Parathyroid adenoma (tissue), 2 donors: ENCODE results near the gene MEIS1.

Experiments
- H2AFZ ChIP-seq: fragments of 300-600 bp; sonication (generic); one replicate; pipeline ENCODE4 v1.7.0; 2017; ENCODE audit warnings: antibody characterized with exemption, mild to moderate bottlenecking
- H3K27ac ChIP-seq: fragments of 300-600 bp; sonication (generic); one replicate; pipeline ENCODE4 v1.7.0; 2017
- H3K27me3 ChIP-seq: fragments of 300-600 bp; sonication (generic); one replicate; pipeline ENCODE4 v1.7.0; 2017; ENCODE audit warnings: low read length; ENCODE audit not compliant: control insufficient read depth, insufficient read depth
- H3K36me3 ChIP-seq: fragments of 300-600 bp; sonication (generic); one replicate; pipeline ENCODE4 v1.7.0; 2017; ENCODE audit warnings: low read length; ENCODE audit not compliant: control insufficient read depth, insufficient read depth
- H3K4me1 ChIP-seq: fragments of 300-600 bp; sonication (generic); one replicate; pipeline ENCODE4 v1.7.0; 2017; ENCODE audit warnings: control low read depth
- H3K4me2 ChIP-seq: fragments of 300-600 bp; sonication (generic); one replicate; pipeline ENCODE4 v1.7.0; 2017; ENCODE audit warnings: low read length
- H3K4me3 ChIP-seq: fragments of 300-600 bp; sonication (generic); one replicate; pipeline ENCODE4 v1.7.0; 2017; ENCODE audit warnings: low read depth, low read length
- H3K79me2 ChIP-seq: fragments of 300-600 bp; sonication (generic); one replicate; pipeline ENCODE4 v1.7.0; 2017; ENCODE audit warnings: control low read depth
- H3K9ac ChIP-seq: fragments of 300-600 bp; sonication (generic); one replicate; pipeline ENCODE4 v1.7.0; 2017; ENCODE audit warnings: mild to moderate bottlenecking
- H3K9me3 ChIP-seq: fragments of 300-600 bp; sonication (generic); one replicate; pipeline ENCODE4 v1.7.0; 2017; ENCODE audit warnings: low read length; ENCODE audit not compliant: control insufficient read depth
- TF ChIP-seq, protein P1 (sequence below): fragments of 300-600 bp; sonication (generic); IDR thresholded peaks from one replicate; pipeline ENCODE4 v1.7.0; 2017; ENCODE audit warnings: antibody characterized with exemption, mild to moderate bottlenecking
- donor health status: primary hyperparathyroidism.

MEIS1 gene

GRCh38 chr2:66498289-66498975 lies 63.5 kb downstream of the MEIS1 start:
- Histone ChIP-seq H3K9me3 (no peaks in the 10 kb centered on the region), H3K27ac (no peak overlapping the region), H3K4me2 (no peak overlapping the region), H3K9ac (no peak overlapping the region), H3K27me3 (no peaks in the 10 kb centered on the region), H3K79me2 (no peaks in the 10 kb centered on the region), H3K36me3 (no peaks in the 10 kb centered on the region), H2AFZ (no peak overlapping the region), H3K4me1 (peaks cover 6% of the 10 kb centered on the region), H3K4me3 (no peak overlapping the region)
- TF ChIP-seq, protein P1, sequence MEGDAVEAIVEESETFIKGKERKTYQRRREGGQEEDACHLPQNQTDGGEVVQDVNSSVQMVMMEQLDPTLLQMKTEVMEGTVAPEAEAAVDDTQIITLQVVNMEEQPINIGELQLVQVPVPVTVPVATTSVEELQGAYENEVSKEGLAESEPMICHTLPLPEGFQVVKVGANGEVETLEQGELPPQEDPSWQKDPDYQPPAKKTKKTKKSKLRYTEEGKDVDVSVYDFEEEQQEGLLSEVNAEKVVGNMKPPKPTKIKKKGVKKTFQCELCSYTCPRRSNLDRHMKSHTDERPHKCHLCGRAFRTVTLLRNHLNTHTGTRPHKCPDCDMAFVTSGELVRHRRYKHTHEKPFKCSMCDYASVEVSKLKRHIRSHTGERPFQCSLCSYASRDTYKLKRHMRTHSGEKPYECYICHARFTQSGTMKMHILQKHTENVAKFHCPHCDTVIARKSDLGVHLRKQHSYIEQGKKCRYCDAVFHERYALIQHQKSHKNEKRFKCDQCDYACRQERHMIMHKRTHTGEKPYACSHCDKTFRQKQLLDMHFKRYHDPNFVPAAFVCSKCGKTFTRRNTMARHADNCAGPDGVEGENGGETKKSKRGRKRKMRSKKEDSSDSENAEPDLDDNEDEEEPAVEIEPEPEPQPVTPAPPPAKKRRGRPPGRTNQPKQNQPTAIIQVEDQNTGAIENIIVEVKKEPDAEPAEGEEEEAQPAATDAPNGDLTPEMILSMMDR = no peak

DNA sequence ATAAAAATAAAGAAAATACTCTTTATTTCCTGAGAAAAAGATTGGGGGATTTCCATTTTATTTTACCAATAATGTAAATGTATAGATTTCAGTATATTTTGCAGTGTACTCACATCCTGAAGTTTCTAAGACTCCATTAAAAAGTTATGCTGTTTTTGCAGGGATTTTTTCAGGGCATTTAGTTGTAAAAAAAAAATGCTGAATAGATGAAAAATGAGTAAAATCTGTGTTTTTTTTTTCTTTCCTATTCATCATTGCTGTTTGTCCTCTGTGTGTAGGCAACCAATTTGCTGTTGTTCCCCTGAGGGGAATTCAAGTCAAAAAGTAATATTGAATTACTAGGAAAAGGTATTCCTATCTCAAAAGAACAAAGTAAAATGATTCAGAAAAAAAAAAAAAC lies 66.3 kb downstream of the MEIS1 start:
- no peaks in the 10 kb centered on the region for H3K9me3 ChIP-seq
- no peaks in the 10 kb centered on the region for H3K79me2 ChIP-seq
- H3K9ac ChIP-seq = no peak overlapping the region
- no peak overlapping the region for H2AFZ ChIP-seq
- no peaks in the 10 kb centered on the region for H3K27me3 ChIP-seq
- no peak overlapping the region for H3K4me3 ChIP-seq
- H3K27ac ChIP-seq = no peak overlapping the region
- H3K4me1 ChIP-seq = peaks cover 3% of the 10 kb centered on the region
- no peak overlapping the region for H3K4me2 ChIP-seq
- TF ChIP-seq, protein P1 = no peak
- H3K36me3 ChIP-seq = no peaks in the 10 kb centered on the region

GRCh38 chr2:66506265-66506664 lies 71.3 kb downstream of the MEIS1 start:
- H3K4me1 ChIP-seq = peaks cover 4% of the 10 kb centered on the region
- no peaks in the 10 kb centered on the region for H3K79me2 ChIP-seq
- H3K9ac ChIP-seq = no peak overlapping the region
- H3K36me3 ChIP-seq = no peaks in the 10 kb centered on the region
- H3K4me2 ChIP-seq = no peak overlapping the region
- TF ChIP-seq, protein P1 = no peak
- no peak overlapping the region for H2AFZ ChIP-seq
- H3K4me3 ChIP-seq = no peak overlapping the region
- H3K27ac ChIP-seq = no peak overlapping the region
- no peaks in the 10 kb centered on the region for H3K27me3 ChIP-seq
- no peaks in the 10 kb centered on the region for H3K9me3 ChIP-seq

DNA sequence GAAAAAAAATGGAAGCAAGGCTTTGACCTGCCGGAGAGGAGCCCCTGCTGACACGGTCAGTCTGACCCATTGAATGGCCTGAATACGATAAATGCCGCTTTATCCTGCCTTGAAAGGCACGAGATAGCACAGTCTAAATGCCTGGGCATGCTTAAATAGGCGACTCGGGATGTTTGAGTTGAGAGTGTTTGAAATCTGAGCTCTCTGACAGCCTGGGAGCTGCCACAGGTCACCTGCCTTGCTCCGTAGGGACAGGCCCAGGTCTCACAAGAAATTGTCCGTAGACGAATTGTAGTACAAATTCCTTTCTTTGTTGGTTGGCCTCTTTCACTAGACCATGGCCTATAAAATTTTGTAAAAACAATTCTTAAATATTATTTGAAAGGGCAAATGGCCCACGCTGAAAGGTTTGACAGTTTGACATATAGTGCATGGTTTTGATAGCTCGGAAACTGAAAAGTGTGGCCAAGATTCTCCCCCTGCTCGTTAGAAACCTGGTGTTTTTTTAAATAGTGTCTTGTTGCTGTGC lies 72.8 kb downstream of the MEIS1 start:
- Histone ChIP-seq H3K4me1 (peaks cover 4% of the 10 kb centered on the region), H3K79me2 (no peaks in the 10 kb centered on the region), H3K9ac (no peak overlapping the region), H3K27me3 (no peaks in the 10 kb centered on the region), H3K27ac (no peak overlapping the region), H3K36me3 (no peaks in the 10 kb centered on the region), H3K4me2 (no peak overlapping the region), H2AFZ (no peak overlapping the region), H3K4me3 (no peak overlapping the region), H3K9me3 (no peaks in the 10 kb centered on the region)
- TF ChIP-seq, protein P1 = no peak
